GM13976 (cell line): ENCODE measurements around the gene MAT2A.
"Not testable (repeated sequence)": the region's sequence is repeated elsewhere in the genome, so short reads cannot be mapped to it uniquely, and the experiment has no call there.

Source experiments
- DNase-seq: peaks from one replicate; pipeline ENCODE4 v3.0.0; 2012; ENCODE audit warnings: low spot score
- in situ Hi-C: fragments of 300-500 bp; cut with MboI; formaldehyde crosslinking; loops from one replicate; pipeline ENCODE4 v1.12.0; 2022; ENCODE audit warnings: low sequenced_read_pairs, mixed read lengths, inconsistent platforms; ENCODE audit not compliant: unreplicated experiment
- TF ChIP-seq, protein P1 (sequence below): IDR thresholded peaks from 2 replicates; pipeline ENCODE4 v1.5.1; 2012; ENCODE audit warnings: borderline replicate concordance, mild to moderate bottlenecking; ENCODE audit not compliant: insufficient read depth; ENCODE audit errors: extremely low read depth, missing control alignments, control extremely low read depth

The MAT2A gene

DNA sequence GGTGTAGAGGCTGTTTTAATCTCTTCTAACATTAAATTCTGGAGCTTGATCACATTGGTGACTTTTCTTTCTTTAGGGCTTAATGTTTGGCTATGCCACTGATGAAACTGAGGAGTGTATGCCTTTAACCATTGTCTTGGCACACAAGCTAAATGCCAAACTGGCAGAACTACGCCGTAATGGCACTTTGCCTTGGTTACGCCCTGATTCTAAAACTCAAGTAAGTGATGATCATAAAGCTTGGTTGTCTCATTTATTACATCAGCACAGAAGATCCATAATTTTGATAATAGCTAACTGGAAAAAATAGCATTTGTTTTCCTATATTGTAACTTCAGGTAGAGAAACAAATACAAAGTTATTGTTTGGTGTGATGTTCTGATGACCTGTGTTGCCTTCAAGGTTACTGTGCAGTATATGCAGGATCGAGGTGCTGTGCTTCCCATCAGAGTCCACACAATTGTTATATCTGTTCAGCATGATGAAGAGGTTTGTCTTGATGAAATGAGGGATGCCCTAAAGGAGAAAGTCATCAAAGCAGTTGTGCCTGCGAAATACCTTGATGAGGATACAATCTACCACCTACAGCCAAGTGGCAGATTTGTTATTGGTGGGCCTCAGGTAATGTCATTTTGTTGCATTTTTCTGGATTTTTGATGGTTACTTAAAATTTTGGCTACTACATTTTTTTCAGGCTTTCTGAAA, 2.9 kb downstream of the MAT2A start:
- no peak for DNase-seq
- in situ Hi-C loops = no loop called here
- TF ChIP-seq, protein P1, sequence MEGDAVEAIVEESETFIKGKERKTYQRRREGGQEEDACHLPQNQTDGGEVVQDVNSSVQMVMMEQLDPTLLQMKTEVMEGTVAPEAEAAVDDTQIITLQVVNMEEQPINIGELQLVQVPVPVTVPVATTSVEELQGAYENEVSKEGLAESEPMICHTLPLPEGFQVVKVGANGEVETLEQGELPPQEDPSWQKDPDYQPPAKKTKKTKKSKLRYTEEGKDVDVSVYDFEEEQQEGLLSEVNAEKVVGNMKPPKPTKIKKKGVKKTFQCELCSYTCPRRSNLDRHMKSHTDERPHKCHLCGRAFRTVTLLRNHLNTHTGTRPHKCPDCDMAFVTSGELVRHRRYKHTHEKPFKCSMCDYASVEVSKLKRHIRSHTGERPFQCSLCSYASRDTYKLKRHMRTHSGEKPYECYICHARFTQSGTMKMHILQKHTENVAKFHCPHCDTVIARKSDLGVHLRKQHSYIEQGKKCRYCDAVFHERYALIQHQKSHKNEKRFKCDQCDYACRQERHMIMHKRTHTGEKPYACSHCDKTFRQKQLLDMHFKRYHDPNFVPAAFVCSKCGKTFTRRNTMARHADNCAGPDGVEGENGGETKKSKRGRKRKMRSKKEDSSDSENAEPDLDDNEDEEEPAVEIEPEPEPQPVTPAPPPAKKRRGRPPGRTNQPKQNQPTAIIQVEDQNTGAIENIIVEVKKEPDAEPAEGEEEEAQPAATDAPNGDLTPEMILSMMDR = no peak

DNA sequence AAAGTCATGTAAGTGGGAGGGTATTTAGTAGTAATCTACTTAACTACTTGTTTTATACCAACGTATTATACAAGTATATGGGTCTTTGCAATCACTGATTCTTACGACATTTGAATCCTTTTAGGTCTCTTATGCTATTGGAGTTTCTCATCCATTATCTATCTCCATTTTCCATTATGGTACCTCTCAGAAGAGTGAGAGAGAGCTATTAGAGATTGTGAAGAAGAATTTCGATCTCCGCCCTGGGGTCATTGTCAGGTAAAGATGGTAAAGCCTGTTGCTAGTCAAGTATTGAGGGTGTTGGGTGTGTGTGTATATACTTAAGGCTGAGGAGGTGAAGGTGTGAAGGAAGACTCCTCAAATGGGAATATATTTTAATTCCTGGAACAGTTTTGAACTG, 3.8 kb downstream of the MAT2A start:
- TF ChIP-seq, protein P1 = no peak
- in situ Hi-C loops = no loop called here
- no peak for DNase-seq

DNA sequence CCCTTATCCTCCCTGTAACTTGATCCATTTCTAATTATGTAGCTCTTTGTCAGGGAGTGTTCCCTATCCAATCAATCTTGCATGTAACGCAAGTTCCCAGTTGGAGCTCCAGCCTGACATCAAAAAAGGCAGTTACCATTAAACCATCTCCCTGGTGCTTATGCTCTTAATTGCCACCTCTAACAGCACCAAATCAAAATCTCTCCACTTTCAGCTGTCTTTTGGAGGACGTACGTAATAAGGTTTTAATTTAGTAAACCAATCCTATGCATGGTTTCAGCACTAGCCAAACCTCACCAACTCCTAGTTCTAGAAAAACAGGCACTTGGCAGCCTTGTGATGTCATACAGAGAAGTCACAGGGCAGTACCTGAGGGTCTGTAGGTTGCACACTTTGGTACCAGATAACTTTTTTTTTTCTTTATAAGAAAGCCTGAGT, 5.3 kb downstream of the MAT2A start:
- DNase-seq, in situ Hi-C loops: not testable (repeated sequence)

DNA sequence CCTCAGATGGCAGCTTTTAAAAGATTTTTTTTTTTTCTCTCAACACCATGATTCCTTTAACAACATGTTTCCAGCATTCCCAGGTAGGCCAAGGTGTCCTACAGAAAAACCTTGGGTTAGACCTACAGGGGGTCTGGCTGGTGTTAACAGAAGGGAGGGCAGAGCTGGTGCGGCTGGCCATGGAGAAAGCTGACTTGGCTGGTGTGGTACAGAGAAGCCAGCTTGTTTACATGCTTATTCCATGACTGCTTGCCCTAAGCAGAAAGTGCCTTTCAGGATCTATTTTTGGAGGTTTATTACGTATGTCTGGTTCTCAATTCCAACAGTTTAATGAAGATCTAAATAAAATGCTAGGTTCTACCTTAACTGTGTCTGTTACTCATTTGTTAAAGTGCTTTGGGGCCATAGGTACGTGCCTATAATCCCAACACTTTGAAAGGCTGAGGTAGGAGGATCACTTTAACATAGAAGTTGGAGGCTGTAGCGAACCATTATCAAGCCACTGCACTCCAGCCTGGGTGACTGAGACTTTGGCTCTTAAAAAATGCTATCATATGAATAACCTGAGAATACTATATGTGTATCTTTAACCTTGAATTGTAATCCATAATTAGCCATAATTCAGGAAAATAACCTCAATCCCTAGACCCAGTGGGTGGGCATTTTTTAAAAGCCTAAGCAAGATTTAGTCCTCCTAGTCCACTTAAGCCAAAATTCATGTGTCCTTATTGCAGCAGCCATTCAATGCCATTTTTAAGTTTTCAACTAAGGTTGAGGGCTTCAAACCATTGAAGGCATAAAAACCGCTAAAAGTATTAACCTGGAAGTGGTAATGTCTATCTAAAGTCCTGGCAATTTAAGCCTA, 6.2 kb downstream of the MAT2A start:
- DNase-seq = not testable (repeated sequence)

DNA sequence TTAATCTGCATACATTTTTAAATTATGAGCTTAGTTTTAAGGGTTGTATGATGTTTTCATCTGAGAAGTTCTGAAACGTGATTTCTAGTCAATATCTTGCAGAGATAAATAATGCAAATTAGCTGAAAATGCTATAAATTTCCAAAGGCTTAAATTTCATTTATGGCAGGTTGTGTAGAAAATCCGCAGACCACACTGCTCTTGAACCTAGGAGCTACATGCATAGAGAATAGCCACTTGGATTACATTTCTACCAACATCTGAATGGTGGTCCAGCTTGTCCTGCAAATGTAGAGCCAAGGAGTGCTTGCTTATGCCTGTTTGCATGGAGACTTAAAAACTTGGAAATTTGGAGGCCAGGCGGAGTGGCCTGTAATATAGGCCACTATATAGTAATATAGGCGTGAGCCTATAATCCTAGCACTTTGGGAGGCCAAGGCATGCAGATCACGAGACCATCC, 6.8 kb downstream of the MAT2A start:
- in situ Hi-C loops = no loop called here
- no peak for DNase-seq
- TF ChIP-seq, protein P1 = no peak

More for the DNA sequence above, 6.2 kb downstream of the MAT2A start:
- in situ Hi-C loops = not testable (repeated sequence)

DNA sequence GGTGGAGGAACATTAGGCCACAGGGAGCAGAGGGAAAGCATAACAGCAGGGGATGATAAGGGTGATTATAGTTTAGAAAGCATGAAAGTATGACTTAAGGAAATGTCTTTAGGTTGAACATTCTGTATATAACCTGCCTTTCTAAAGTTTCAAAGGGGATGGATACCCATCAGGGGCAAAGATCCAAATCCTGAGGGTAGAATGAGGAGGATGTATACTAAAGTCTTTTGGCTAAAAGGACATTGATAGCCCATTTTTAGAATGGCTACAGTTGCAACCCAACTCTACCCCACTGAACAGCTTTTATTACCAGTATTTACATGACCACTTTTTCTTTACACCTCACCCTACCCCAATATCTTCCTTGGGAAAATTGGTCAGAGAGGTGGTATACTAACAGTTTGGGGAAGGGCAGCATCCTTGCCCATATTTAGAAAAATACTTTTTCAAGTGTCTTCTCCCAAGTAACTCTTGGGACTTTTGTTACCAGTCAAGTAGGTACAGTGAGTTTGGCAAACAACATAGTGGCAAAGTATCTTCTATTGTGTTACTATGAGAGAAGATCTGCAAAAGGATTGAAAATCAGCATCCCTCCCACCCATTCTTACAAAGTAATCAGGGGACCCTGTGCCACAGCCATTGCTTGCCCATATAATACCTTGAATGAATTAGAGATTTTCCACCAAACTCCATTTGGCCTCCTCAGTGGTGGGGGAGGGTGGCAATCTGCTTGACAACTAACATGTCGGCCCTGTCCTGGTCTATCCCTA, 8.3 kb downstream of the MAT2A start:
- no peak for DNase-seq
- TF ChIP-seq, protein P1 = no peak

DNA sequence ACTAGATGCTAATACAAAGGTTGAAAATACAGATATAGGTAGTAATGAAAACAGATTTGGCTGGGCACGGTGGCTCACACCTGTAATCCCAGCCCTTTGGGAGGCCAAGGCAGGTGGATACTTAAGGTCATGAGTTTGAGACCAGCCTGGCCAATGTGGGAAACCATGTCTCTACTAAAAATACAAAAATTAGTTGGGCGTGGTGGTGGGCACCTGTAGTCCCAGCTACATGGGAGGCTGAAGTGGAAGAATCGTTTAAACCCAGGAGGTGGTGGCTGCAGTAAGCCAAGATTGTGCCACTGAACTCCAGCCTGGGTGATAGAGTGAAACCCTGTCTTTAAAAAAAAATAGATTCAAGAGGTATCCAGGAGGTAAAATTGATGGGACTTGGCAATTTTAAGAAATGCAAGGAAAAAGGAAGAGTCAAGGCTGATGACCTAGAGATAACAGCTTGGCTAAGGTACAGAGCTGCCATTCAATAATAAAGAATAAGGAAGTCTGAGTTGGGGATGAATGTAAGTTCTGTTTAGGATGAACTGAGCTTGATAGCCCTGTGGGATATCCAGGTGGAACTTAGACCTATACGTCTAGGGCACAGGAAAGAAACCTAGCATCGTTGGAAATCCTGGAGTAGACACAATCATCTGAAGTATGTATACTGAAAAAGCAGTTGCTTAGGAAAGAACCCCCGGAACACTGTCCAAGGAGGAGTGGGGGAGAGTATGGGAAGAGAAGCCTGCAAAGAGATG, 9.1 kb downstream of the MAT2A start:
- in situ Hi-C loops = no loop called here
- TF ChIP-seq, protein P1 = no peak
- no peak for DNase-seq

More for the DNA sequence above, 8.3 kb downstream of the MAT2A start:
- in situ Hi-C loops = no loop called here
